ENCODE results near the gene KCNMA1.

DNA sequence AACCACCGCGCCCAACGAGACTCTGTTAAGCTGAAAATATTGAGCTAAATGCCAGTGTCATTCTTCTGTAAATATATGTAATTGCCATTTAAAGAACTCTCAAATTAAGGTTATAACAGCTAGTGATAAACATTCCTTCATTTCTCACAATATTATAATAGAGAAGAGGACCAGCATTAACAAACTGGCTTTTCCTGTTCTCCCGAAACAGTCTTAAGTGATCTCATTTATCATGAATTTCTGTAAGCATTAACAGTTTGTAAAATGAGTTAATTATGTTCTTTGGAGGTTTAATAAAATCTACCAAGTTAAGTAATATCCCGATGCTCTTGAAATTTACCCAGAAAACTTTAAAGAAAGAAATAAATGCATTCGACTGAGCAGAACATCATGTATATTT lies 352.8 kb downstream of the KCNMA1 start:
- TF ChIP-seq, protein P1, sequence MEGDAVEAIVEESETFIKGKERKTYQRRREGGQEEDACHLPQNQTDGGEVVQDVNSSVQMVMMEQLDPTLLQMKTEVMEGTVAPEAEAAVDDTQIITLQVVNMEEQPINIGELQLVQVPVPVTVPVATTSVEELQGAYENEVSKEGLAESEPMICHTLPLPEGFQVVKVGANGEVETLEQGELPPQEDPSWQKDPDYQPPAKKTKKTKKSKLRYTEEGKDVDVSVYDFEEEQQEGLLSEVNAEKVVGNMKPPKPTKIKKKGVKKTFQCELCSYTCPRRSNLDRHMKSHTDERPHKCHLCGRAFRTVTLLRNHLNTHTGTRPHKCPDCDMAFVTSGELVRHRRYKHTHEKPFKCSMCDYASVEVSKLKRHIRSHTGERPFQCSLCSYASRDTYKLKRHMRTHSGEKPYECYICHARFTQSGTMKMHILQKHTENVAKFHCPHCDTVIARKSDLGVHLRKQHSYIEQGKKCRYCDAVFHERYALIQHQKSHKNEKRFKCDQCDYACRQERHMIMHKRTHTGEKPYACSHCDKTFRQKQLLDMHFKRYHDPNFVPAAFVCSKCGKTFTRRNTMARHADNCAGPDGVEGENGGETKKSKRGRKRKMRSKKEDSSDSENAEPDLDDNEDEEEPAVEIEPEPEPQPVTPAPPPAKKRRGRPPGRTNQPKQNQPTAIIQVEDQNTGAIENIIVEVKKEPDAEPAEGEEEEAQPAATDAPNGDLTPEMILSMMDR (IDR thresholded peaks at IDR 0.05): no peak
- TF ChIP-seq EZH2 (IDR thresholded peaks at IDR 0.05; ENCODE audit: borderline replicate concordance, insufficient read depth, low read depth, low read length, poor library complexity, severe bottlenecking): no peak

Data from B cell (primary cell).